ENCODE results near the gene MSI2.

GRCh38 chr17:57694051-57694450 lies 437.7 kb downstream of the MSI2 start:
- no peak for TF ChIP-seq CTCF (IDR thresholded peaks at IDR 0.05)
- no peak for TF ChIP-seq EZH2 (IDR thresholded peaks at IDR 0.05; ENCODE audit: borderline replicate concordance, insufficient read depth, low read depth, low read length, poor library complexity, severe bottlenecking)

All from B cell (primary cell).